Natural killer cell (primary cell): ENCODE data around the gene PTPRM. TPM values are rescaled to one million over a fixed set of nuclear protein-coding genes. Genes with fewer than 3 reads are reported as not detected.

ENCODE experiments used
- ATAC-seq, 3 donors: fragments of 150-1000 bp in 2 of 3; fragments of 200-7000 bp in 1 of 3; cut with Tn5 transposase; 1 replicate in 1 of 3; 2 replicates in 2 of 3; pipeline ENCODE4 v1.10.0; 2021; ENCODE audit warnings: mild to moderate bottlenecking in 2 of 3, moderate library complexity in 2 of 3
- DNase-seq, 2 donors: peaks; one replicate each; pipeline versions ENCODE4 v3.0.0 to v3.0.0-alpha.2; 2013 to 2021; ENCODE audit warnings: mixed read lengths in 1 of 2
- H3K27ac ChIP-seq: one replicate; pipeline ENCODE4 v1.5.1; 2013; ENCODE audit warnings: mild to moderate bottlenecking, low read length
- H3K27me3 ChIP-seq: one replicate; pipeline ENCODE4 v1.6.1; 2013; ENCODE audit warnings: low read length; ENCODE audit not compliant: control insufficient read depth, insufficient read depth
- H3K36me3 ChIP-seq: one replicate; pipeline ENCODE4 v1.6.1; 2013; ENCODE audit warnings: low read length; ENCODE audit not compliant: control insufficient read depth, insufficient read depth
- H3K4me1 ChIP-seq: one replicate; pipeline ENCODE4 v1.6.1; 2013; ENCODE audit warnings: low read length; ENCODE audit not compliant: control insufficient read depth, insufficient read depth
- H3K4me3 ChIP-seq: one replicate; pipeline ENCODE4 v1.5.1; 2013; ENCODE audit warnings: low read length
- H3K9me3 ChIP-seq: one replicate; pipeline ENCODE4 v1.6.1; 2013; ENCODE audit warnings: low read length; ENCODE audit not compliant: control insufficient read depth, insufficient read depth
- H3K27ac Mint-ChIP-seq, 2 donors: one replicate each; pipeline ENCODE4 v1.8.0; 2022; ENCODE audit warnings: mild to moderate bottlenecking in 2 of 2, mixed read lengths in 2 of 2, moderate library complexity in 1 of 2
- H3K27me3 Mint-ChIP-seq, 2 donors: one replicate each; pipeline ENCODE4 v1.8.0; 2022; ENCODE audit warnings: low read depth in 2 of 2, mixed read lengths in 2 of 2
- H3K36me3 Mint-ChIP-seq: one replicate; pipeline ENCODE4 v1.8.0; 2022; ENCODE audit warnings: mixed read lengths
- H3K4me1 Mint-ChIP-seq, 2 donors: one replicate each; pipeline ENCODE4 v1.8.0; 2022; ENCODE audit warnings: mixed read lengths in 2 of 2
- H3K4me3 Mint-ChIP-seq: one replicate; pipeline ENCODE4 v1.8.0; 2022; ENCODE audit warnings: mild to moderate bottlenecking, moderate library complexity, mixed read lengths
- H3K9me3 Mint-ChIP-seq, 2 donors: one replicate each; pipeline ENCODE4 v1.8.0; 2022; ENCODE audit warnings: mixed read lengths in 2 of 2
- CTCF ChIP-seq: fragments of 200-600 bp; IDR thresholded peaks from one replicate; pipeline ENCODE4 v1.8.0; 2022; ENCODE audit warnings: antibody characterized with exemption
- WGBS: methylation state at CpG from one replicate; pipeline ENCODE4 v1.1.7; 2013; ENCODE audit warnings: missing lambda C conversion rate; ENCODE audit not compliant: insufficient coverage; 5-methylcytosine and 5-hydroxymethylcytosine counted together
- intact Hi-C: fragments of 100-400 bp; cut with micrococcal nuclease; formaldehyde crosslinking; loops from one replicate; pipeline ENCODE4 v1.14.2; 2022
- total RNA-seq, 4 donors: library from RNA; stranded (reverse); fragments of 120-200 nt in 1 of 4; gene quantifications; one replicate each; pipeline versions ENCODE4 v1.2.3 to v1.2.4, GENCODE V29; 2013 to 2022

The PTPRM gene
- total RNA-seq, 3 donors from 2014 or later (not counting 1 experiment from before 2014, with no cell fraction given) = 5.0 to 13.2 (median 12.1) TPM

GRCh38 chr18:8133888-8134287, 566.8 kb downstream of the PTPRM start:
- H3K4me1 ChIP-seq = no peaks in the 10 kb centered on the region
- H3K27ac ChIP-seq = no peak overlapping the region
- Mint-ChIP-seq H3K27me3 (no peaks in the 10 kb centered on the region), H3K4me3 (no peak overlapping the region), H3K27ac (no peak overlapping the region), H3K36me3 (no peaks in the 10 kb centered on the region), H3K9me3 (peaks cover 5 to 6% of the 10 kb centered on the region in 2 donors), H3K4me1 (no peaks in the 10 kb centered on the region)
- H3K4me3 ChIP-seq = no peak overlapping the region
- intact Hi-C loops = no loop called here
- DNase-seq (no peak), ATAC-seq (no peak)
- H3K36me3 ChIP-seq = no peaks in the 10 kb centered on the region
- no peak for TF ChIP-seq CTCF
- 87% methylated on average over 1 of the region's 1 CpG for WGBS
- no peaks in the 10 kb centered on the region for H3K9me3 ChIP-seq
- no peaks in the 10 kb centered on the region for H3K27me3 ChIP-seq

GRCh38 chr18:8139127-8139527, 572.0 kb downstream of the PTPRM start:
- 73% methylated on average over 10 of the region's 10 CpGs for WGBS
- DNase-seq (no peak), ATAC-seq (no peak)
- Histone ChIP-seq H3K36me3 (no peaks in the 10 kb centered on the region), H3K4me1 (no peaks in the 10 kb centered on the region), H3K4me3 (no peak overlapping the region), H3K9me3 (no peaks in the 10 kb centered on the region), H3K27me3 (no peaks in the 10 kb centered on the region), H3K27ac (no peak overlapping the region)
- Mint-ChIP-seq H3K9me3 (peaks cover 0 to 14% of the 10 kb centered on the region in 2 donors), H3K4me3 (no peak overlapping the region), H3K27ac (no peak overlapping the region), H3K27me3 (no peaks in the 10 kb centered on the region), H3K4me1 (no peaks in the 10 kb centered on the region), H3K36me3 (no peaks in the 10 kb centered on the region)
- TF ChIP-seq CTCF = no peak
- intact Hi-C loops = no loop called here

GRCh38 chr18:8139891-8140406, 572.8 kb downstream of the PTPRM start:
- no peak overlapping the region for H3K4me3 ChIP-seq
- 92% methylated on average over 7 of the region's 7 CpGs for WGBS
- ATAC-seq = no peak

More at GRCh38 chr18:8139891-8140406, 572.8 kb downstream of the PTPRM start:
- Histone ChIP-seq H3K9me3 (no peaks in the 10 kb centered on the region), H3K4me1 (no peaks in the 10 kb centered on the region), H3K36me3 (no peaks in the 10 kb centered on the region), H3K27me3 (no peaks in the 10 kb centered on the region), H3K27ac (no peak overlapping the region)
- Mint-ChIP-seq H3K36me3 (no peaks in the 10 kb centered on the region), H3K27ac (no peak overlapping the region), H3K27me3 (no peaks in the 10 kb centered on the region), H3K4me1 (no peaks in the 10 kb centered on the region), H3K9me3 (peaks cover 3 to 12% of the 10 kb centered on the region in 2 donors), H3K4me3 (no peak overlapping the region)
- intact Hi-C loops = no loop called here
- DNase-seq = no peak
- TF ChIP-seq CTCF = no peak
